Loucy (cell line): ENCODE data around the gene KIF21A.

Experiments
- H2AFZ ChIP-seq: fragments of 200-600 bp; sonication (generic); 2 replicates; pipeline ENCODE4 v1.6.0; 2016; ENCODE audit warnings: antibody characterized with exemption, mild to moderate bottlenecking, low read length, moderate library complexity
- H3F3A ChIP-seq: fragments of 200-600 bp; 2 replicates; pipeline ENCODE4 v1.6.0; 2016; ENCODE audit warnings: antibody characterized with exemption, low read depth, mild to moderate bottlenecking
- H3K27me3 ChIP-seq: fragments of 200-600 bp; sonication (generic); 2 replicates; pipeline ENCODE4 v1.6.1; 2014; ENCODE audit warnings: low read length, mild to moderate bottlenecking; ENCODE audit not compliant: insufficient read depth, poor library complexity, severe bottlenecking
- H3K36me3 ChIP-seq: fragments of 200-600 bp; sonication (generic); 2 replicates; pipeline ENCODE4 v1.6.1; 2016; ENCODE audit warnings: low read length; ENCODE audit not compliant: insufficient read depth
- H3K4me1 ChIP-seq: fragments of 200-600 bp; sonication (generic); 2 replicates; pipeline ENCODE4 v1.5.1; 2014; ENCODE audit warnings: low read length, mild to moderate bottlenecking; ENCODE audit not compliant: insufficient read depth, poor library complexity, severe bottlenecking
- H3K4me2 ChIP-seq: fragments of 200-600 bp; sonication (generic); 2 replicates; pipeline ENCODE4 v1.6.0; 2014; ENCODE audit warnings: antibody characterized with exemption, low read length, low read depth, mild to moderate bottlenecking; ENCODE audit not compliant: poor library complexity, severe bottlenecking
- H3K4me3 ChIP-seq: fragments of 200-600 bp; sonication (generic); 2 replicates; pipeline ENCODE4 v1.5.1; 2014; ENCODE audit warnings: low read length, mild to moderate bottlenecking, mixed read lengths; ENCODE audit not compliant: poor library complexity, severe bottlenecking
- H3K79me2 ChIP-seq: fragments of 200-600 bp; sonication (generic); 2 replicates; pipeline ENCODE4 v1.6.1; 2014; ENCODE audit warnings: low read length; ENCODE audit not compliant: insufficient read depth
- H3K9ac ChIP-seq: fragments of 200-600 bp; sonication (generic); 2 replicates; pipeline ENCODE4 v1.6.0; 2014; ENCODE audit warnings: mild to moderate bottlenecking, low read depth, low read length, moderate library complexity; ENCODE audit not compliant: poor library complexity, severe bottlenecking
- H3K9me2 ChIP-seq: fragments of 200-600 bp; sonication (generic); replicated peaks from 2 replicates; pipeline ENCODE4 v1.6.1; 2016; ENCODE audit warnings: low read depth, low read length, mixed read lengths
- H3K9me3 ChIP-seq: fragments of 200-600 bp; sonication (generic); 2 replicates; pipeline ENCODE4 v1.6.1; 2014; ENCODE audit warnings: mild to moderate bottlenecking, antibody characterized with exemption, low read length, low read depth; ENCODE audit not compliant: insufficient read depth
- H4K20me1 ChIP-seq: fragments of 200-600 bp; sonication (generic); 2 replicates; pipeline ENCODE4 v1.6.0; 2014; ENCODE audit warnings: antibody characterized with exemption, low read length, mild to moderate bottlenecking; ENCODE audit not compliant: insufficient read depth, poor library complexity, severe bottlenecking
- CTCF ChIP-seq: fragments of 200-600 bp; sonication (generic); conservative IDR thresholded peaks from 2 replicates; pipeline ENCODE4 v1.5.1; 2014; ENCODE audit warnings: mild to moderate bottlenecking, antibody characterized with exemption, low read length
- EZH2phosphoT487 ChIP-seq: fragments of 200-600 bp; IDR thresholded peaks from 2 replicates; pipeline ENCODE4 v1.6.1; 2018; ENCODE audit warnings: antibody characterized with exemption, mild to moderate bottlenecking, moderate library complexity, borderline replicate concordance

Gene KIF21A

GRCh38 chr12:39417916-39418315 lies 25.0 kb downstream of the KIF21A start:
- no peaks in the 10 kb centered on the region for H4K20me1 ChIP-seq
- no peak overlapping the region for H3K9ac ChIP-seq
- H3K79me2 ChIP-seq: no peaks in the 10 kb centered on the region
- H3K4me2 ChIP-seq: no peak overlapping the region
- no peaks in the 10 kb centered on the region for H3K9me3 ChIP-seq
- no peaks in the 10 kb centered on the region for H3K4me1 ChIP-seq
- TF ChIP-seq EZH2phosphoT487 (no peak), CTCF (no peak)
- no peaks in the 10 kb centered on the region for H3K36me3 ChIP-seq
- no peaks in the 10 kb centered on the region for H3K27me3 ChIP-seq
- H2AFZ ChIP-seq: no peak overlapping the region
- no peaks in the 10 kb centered on the region for H3K9me2 ChIP-seq
- H3F3A ChIP-seq: no peaks in the 10 kb centered on the region
- H3K4me3 ChIP-seq: no peak overlapping the region

- no peaks in the 10 kb centered on the region for H3K4me1 ChIP-seq
- no peak overlapping the region for H3K4me3 ChIP-seq
- no peaks in the 10 kb centered on the region for H4K20me1 ChIP-seq
- H3K79me2 ChIP-seq: no peaks in the 10 kb centered on the region
- H3K36me3 ChIP-seq: no peaks in the 10 kb centered on the region
- H3K9me2 ChIP-seq: no peaks in the 10 kb centered on the region
- no peaks in the 10 kb centered on the region for H3K27me3 ChIP-seq
- no peak overlapping the region for H3K9ac ChIP-seq
- H3K4me2 ChIP-seq: no peak overlapping the region
- no peak overlapping the region for H2AFZ ChIP-seq
- H3K9me3 ChIP-seq: no peaks in the 10 kb centered on the region
- TF ChIP-seq CTCF (no peak), EZH2phosphoT487 (no peak)
- no peaks in the 10 kb centered on the region for H3F3A ChIP-seq
These were observed 28.8 kb downstream of the KIF21A start for GRCh38 chr12:39413836-39414771.

- no peaks in the 10 kb centered on the region for H3K79me2 ChIP-seq
- H3K4me1 ChIP-seq: no peaks in the 10 kb centered on the region
- H3K27me3 ChIP-seq: no peaks in the 10 kb centered on the region
- H3K9me2 ChIP-seq: no peaks in the 10 kb centered on the region
- H3K9ac ChIP-seq: no peak overlapping the region
- no peak overlapping the region for H2AFZ ChIP-seq
- H3K36me3 ChIP-seq: no peaks in the 10 kb centered on the region
- TF ChIP-seq CTCF (no peak), EZH2phosphoT487 (no peak)
- H3K4me2 ChIP-seq: no peak overlapping the region
- H3K9me3 ChIP-seq: no peaks in the 10 kb centered on the region
- no peaks in the 10 kb centered on the region for H4K20me1 ChIP-seq
- no peaks in the 10 kb centered on the region for H3F3A ChIP-seq
- no peak overlapping the region for H3K4me3 ChIP-seq
These were observed 30.7 kb downstream of the KIF21A start for GRCh38 chr12:39412210-39412609.
